HepG2 (cell line): ENCODE data around the gene SSMEM1. TPM values are rescaled to one million over a fixed set of nuclear protein-coding genes. Genes with fewer than 3 reads are reported as not detected.

Source experiments
- ATAC-seq: fragments of 200-7000 bp; cut with Tn5 transposase; 3 replicates; pipeline ENCODE4 v1.9.1; 2020; ENCODE audit warnings: mild to moderate bottlenecking, moderate library complexity
- BruUV-seq: library from RNA; stranded (reverse); fragments of 400-500 nt; replicated peaks from 2 replicates; lab custom pipeline; 2021; lab: Mats Ljungman, UMichigan
- CTCF ChIA-PET: fragments of 300-600 bp; formaldehyde crosslinking; extraction: SDS; loops from one replicate; lab custom pipeline; 2021; ENCODE audit warnings: low total read pairs, inconsistent platforms, low intra/inter-chr PET ratio; lab: Yijun Ruan, JAX
- POLR2A ChIA-PET: fragments of 350-600 bp; sonication (Branson Sonifier 250); formaldehyde crosslinking; loops from one replicate; lab custom pipeline; 2020; ENCODE audit warnings: antibody characterized with exemption, inconsistent platforms; lab: Yijun Ruan, JAX
- DNase-seq: peaks from one replicate; pipeline ENCODE4 v3.0.0-alpha.2; 2015; ENCODE audit warnings: low spot score
- FAIRE-seq: peaks from 3 replicates; lab custom pipeline; 2011; peaks lifted over from hg19 to GRCh38; lab: Jason Lieb, UNC
- H2AFZ ChIP-seq: one replicate; pipeline ENCODE4 v1.6.1; 2011; ENCODE audit warnings: low read length, inconsistent platforms
- H3K27ac ChIP-seq: fragments of 300-600 bp; 3 replicates; pipeline ENCODE4 v1.8.0; 2011; ENCODE audit warnings: mixed run types, mild to moderate bottlenecking, mixed read lengths, low read length, inconsistent platforms; ENCODE audit not compliant: insufficient read depth; ENCODE audit errors: extremely low read length
- H3K27me3 ChIP-seq, 2 experiments: fragments of 200-600 bp in 1 of 2; 2 replicates in 1 of 2; 3 replicates in 1 of 2; pipeline versions ENCODE4 v1.6.0 to v1.8.0; 2011; ENCODE audit warnings: low read length in 2 of 2, mild to moderate bottlenecking in 2 of 2, moderate library complexity in 2 of 2, inconsistent platforms in 1 of 2; ENCODE audit not compliant: insufficient read depth in 2 of 2, control insufficient read depth in 1 of 2
- H3K36me3 ChIP-seq, 2 experiments: fragments of 200-600 bp in 1 of 2; replicated peaks in 1 of 2; 2 replicates in 1 of 2; 3 replicates in 1 of 2; pipeline versions ENCODE4 v1.5.1 to v1.8.0; 2011; ENCODE audit warnings: low read length in 2 of 2, inconsistent platforms in 1 of 2; ENCODE audit not compliant: insufficient read depth in 2 of 2, control insufficient read depth in 1 of 2
- H3K4me1 ChIP-seq: 2 replicates; pipeline ENCODE4 v1.5.1; 2012; ENCODE audit warnings: low read length, inconsistent platforms; ENCODE audit not compliant: insufficient read depth
- H3K4me2 ChIP-seq: 2 replicates; pipeline ENCODE4 v1.6.0; 2011; ENCODE audit warnings: low read depth, low read length, inconsistent platforms
- H3K4me3 ChIP-seq, 3 experiments: fragments of 200-600 bp in 1 of 3; sonication (generic), shearing (Covaris generic) in 1 of 3; replicated peaks in 1 of 3; 2 replicates each; pipeline ENCODE4 v1.5.1; 2011 to 2016; ENCODE audit warnings: low read length in 3 of 3, inconsistent platforms in 2 of 3, low read depth in 2 of 3, mild to moderate bottlenecking in 2 of 3, control low read depth in 1 of 3, mixed read lengths in 1 of 3; ENCODE audit not compliant: insufficient read depth in 1 of 3
- H3K79me2 ChIP-seq: one replicate; pipeline ENCODE4 v1.6.1; 2011; ENCODE audit warnings: low read length, inconsistent platforms; ENCODE audit not compliant: insufficient read depth
- H3K9ac ChIP-seq: 2 replicates; pipeline ENCODE4 v1.6.0; 2011; ENCODE audit warnings: mild to moderate bottlenecking, low read depth, low read length, inconsistent platforms; ENCODE audit not compliant: insufficient read depth
- H3K9me3 ChIP-seq: 2 replicates; pipeline ENCODE4 v1.5.1; 2012; ENCODE audit warnings: mild to moderate bottlenecking, low read length
- H4K20me1 ChIP-seq: 2 replicates; pipeline ENCODE4 v1.6.0; 2011; ENCODE audit warnings: inconsistent platforms, mild to moderate bottlenecking, low read length, moderate library complexity; ENCODE audit not compliant: insufficient read depth
- AHR ChIP-seq: IDR thresholded peaks from 2 replicates; pipeline ENCODE4 v1.6.1; 2018; ENCODE audit warnings: missing genetic modification reagents, missing compliant biosample characterization
- CEBPG ChIP-seq: IDR thresholded peaks from 2 replicates; pipeline ENCODE4 v1.6.1; 2016
- HOXD1 ChIP-seq: sonication (generic); formaldehyde crosslinking; IDR thresholded peaks from 2 replicates; pipeline ENCODE4 v1.5.0; 2020; ENCODE audit warnings: missing genetic modification reagents
- YY1 ChIP-seq: IDR thresholded peaks from 2 replicates; pipeline ENCODE4 v1.6.1; 2011; ENCODE audit warnings: low read length, low read depth, moderate library complexity, mild to moderate bottlenecking; ENCODE audit not compliant: insufficient read depth, insufficient replicate concordance
- ZNF660 ChIP-seq: sonication (generic); formaldehyde crosslinking; IDR thresholded peaks from 2 replicates; pipeline ENCODE4 v1.5.1; 2020; ENCODE audit warnings: mild to moderate bottlenecking, low read depth, missing genetic modification reagents, borderline replicate concordance
- ZNF713 ChIP-seq: sonication (generic); formaldehyde crosslinking; IDR thresholded peaks from 2 replicates; pipeline ENCODE4 v1.4.0; 2020; ENCODE audit warnings: mild to moderate bottlenecking, missing genetic modification reagents
- ZNF75D ChIP-seq: sonication (generic); formaldehyde crosslinking; IDR thresholded peaks from 2 replicates; pipeline ENCODE4 v1.8.1; 2023; ENCODE audit warnings: missing genetic modification reagents, mild to moderate bottlenecking, borderline replicate concordance
- ZNF776 ChIP-seq: sonication (generic); formaldehyde crosslinking; IDR thresholded peaks from 2 replicates; pipeline ENCODE4 v1.4.0; 2020; ENCODE audit warnings: mild to moderate bottlenecking, missing genetic modification reagents
- WGBS: methylation state at CpG from one replicate; pipeline ENCODE4 v1.1.6; 2017; ENCODE audit warnings: low lambda C conversion rate; 5-methylcytosine and 5-hydroxymethylcytosine counted together
- in situ Hi-C: cut with HindIII; loops from 2 replicates; pipeline ENCODE4 v1.10.0; 2017; ENCODE audit warnings: low pct_unique_long_range_greater_than_20kb; ENCODE audit not compliant: extremely low pct_ligation_motif_present
- intact Hi-C: fragments of 100-400 bp; cut with micrococcal nuclease; formaldehyde crosslinking; loops from one replicate; pipeline ENCODE4 v1.10.0; 2022; ENCODE audit not compliant: unreplicated experiment
- polyA plus RNA-seq, 8 experiments: library from polyadenylated mRNA; depleted of rRNA in 3 of 8; stranded (reverse) in 7 of 8; unstranded in 1 of 8; fragments of >200 nt; fragmentation: Illumina TruSeq in 4 of 8; extraction: Trizol in 4 of 8; gene quantifications; 2 replicates each; pipeline versions ENCODE4 v1.2.1 to v1.2.3, GENCODE V29; 2011 to 2016; ENCODE audit warnings: low read depth in 4 of 8, missing spikeins in 1 of 8, mixed read lengths in 1 of 8; ENCODE audit not compliant: insufficient read depth in 1 of 8
- total RNA-seq, 5 experiments: library from RNA; depleted of rRNA; stranded (reverse); fragments of >200 nt; fragmentation: Illumina TruSeq; extraction: Trizol; gene quantifications; 2 replicates each; pipeline ENCODE4 v1.2.3, GENCODE V29; 2016; ENCODE audit warnings: low read depth in 1 of 5
- TF ChIP-seq, protein P1 (sequence below): sonication (generic); formaldehyde crosslinking; IDR thresholded peaks from 2 replicates; pipeline ENCODE4 v1.4.0; 2020; ENCODE audit warnings: low read depth, mild to moderate bottlenecking, missing genetic modification reagents

Gene SSMEM1
- total and polyA plus RNA-seq, 2 of the 13 experiments (the other 11 are each of a cell fraction or from before 2014, with no cell fraction given): not detected

DNA sequence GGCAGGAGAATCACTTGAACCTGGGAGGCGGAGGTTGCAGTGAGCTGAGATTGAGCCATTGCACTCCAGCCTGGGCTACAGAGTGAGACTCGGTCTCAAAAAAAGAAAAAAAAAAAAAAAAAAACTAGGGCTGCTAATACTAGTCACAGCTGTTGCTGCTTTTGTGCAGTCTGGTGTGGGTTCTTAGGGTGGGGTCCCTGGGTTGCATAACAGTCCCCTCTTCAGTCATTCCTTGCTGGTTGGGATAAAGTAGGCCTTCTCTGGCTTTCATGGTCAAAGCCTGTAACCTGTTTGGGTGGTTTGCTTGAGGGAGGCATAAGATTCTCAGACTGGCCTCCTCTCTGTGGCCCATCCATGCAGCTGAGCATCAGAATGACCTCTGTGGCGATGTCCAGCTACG is 14.1 kb downstream of the SSMEM1 start:
- 85% methylated on average over 4 of the region's 4 CpGs for WGBS
- no TSS peak for BruUV-seq
- ATAC-seq (no peak), FAIRE-seq (no peak), DNase-seq (no peak)
- Histone ChIP-seq H3K4me1 (peaks cover 32% of the 10 kb centered on the region), H3K27ac (no peak overlapping the region), H3K9ac (no peak overlapping the region), H3K27me3 (no peaks in the 10 kb centered on the region), H3K79me2 (no peaks in the 10 kb centered on the region), H4K20me1 (no peaks in the 10 kb centered on the region), H3K4me2 (no peak overlapping the region), H2AFZ (no peak overlapping the region), H3K36me3 (no peaks in the 10 kb centered on the region)
- intact Hi-C loops (no loop called here), in situ Hi-C loops (no loop called here)
- CTCF ChIA-PET: no interaction called here
- POLR2A ChIA-PET: no interaction called here
- TF ChIP-seq HOXD1 (CRISPR knock-in tag): no peak
- TF ChIP-seq, protein P1, sequence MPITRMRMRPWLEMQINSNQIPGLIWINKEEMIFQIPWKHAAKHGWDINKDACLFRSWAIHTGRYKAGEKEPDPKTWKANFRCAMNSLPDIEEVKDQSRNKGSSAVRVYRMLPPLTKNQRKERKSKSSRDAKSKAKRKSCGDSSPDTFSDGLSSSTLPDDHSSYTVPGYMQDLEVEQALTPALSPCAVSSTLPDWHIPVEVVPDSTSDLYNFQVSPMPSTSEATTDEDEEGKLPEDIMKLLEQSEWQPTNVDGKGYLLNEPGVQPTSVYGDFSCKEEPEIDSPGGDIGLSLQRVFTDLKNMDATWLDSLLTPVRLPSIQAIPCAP (CRISPR knock-in tag): no peak
- TF ChIP-seq, all 625 proteins: peak for 0
- H3K9me3 ChIP-seq: 0 out of 2 replicates have a peak, but pooled peaks cover 9% of the 10 kb centered on the region
- no peak overlapping the region for H3K4me3 ChIP-seq

DNA sequence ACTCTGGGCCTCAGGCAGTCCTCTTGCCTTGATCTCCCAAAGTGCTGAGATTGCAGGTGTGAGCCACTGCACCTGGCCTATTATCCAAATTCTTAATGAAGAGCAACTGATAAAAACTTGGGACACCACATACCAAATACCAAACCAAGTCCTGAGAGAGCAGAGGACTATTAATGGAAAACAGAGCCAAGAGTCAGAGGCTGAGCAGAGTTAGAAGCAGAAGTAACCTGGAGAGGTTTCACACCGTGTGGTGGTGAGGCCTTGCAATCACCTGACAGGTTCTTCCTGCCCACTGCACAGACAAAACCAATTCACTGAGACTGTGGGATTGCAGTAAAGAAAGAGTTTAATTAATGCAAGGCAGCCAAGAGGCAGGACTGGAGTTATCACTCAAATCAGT is 16.0 kb downstream of the SSMEM1 start:
- Histone ChIP-seq H3K4me2 (no peak overlapping the region), H3K9ac (no peak overlapping the region), H3K9me3 (0 out of 2 replicates have a peak, but pooled peaks cover 10% of the 10 kb centered on the region), H3K79me2 (no peaks in the 10 kb centered on the region), H3K4me3 (no peak overlapping the region), H3K4me1 (peaks cover 42% of the 10 kb centered on the region), H3K36me3 (no peaks in the 10 kb centered on the region), H2AFZ (no peak overlapping the region), H3K27ac (no peak overlapping the region), H4K20me1 (no peaks in the 10 kb centered on the region), H3K27me3 (no peaks in the 10 kb centered on the region)
- 29% methylated on average over 1 of the region's 1 CpG for WGBS
- TF ChIP-seq ZNF713 (CRISPR knock-in tag) (no peak), ZNF776 (CRISPR knock-in tag) (no peak), ZNF660 (CRISPR knock-in tag) (no peak), CEBPG (CRISPR knock-in tag) (no peak), AHR (CRISPR knock-in tag) (no peak), ZNF75D (no peak), YY1 (no peak)
- CTCF ChIA-PET: no interaction called here
- intact Hi-C loops (no loop called here), in situ Hi-C loops (no loop called here)
- DNase-seq (no peak), ATAC-seq (no peak), FAIRE-seq (no peak)
- POLR2A ChIA-PET: no interaction called here
- no TSS peak for BruUV-seq
